HepG2 (cell line): ENCODE measurements around the gene JPH2. TPM values are rescaled to one million over a fixed set of nuclear protein-coding genes. Genes with fewer than 3 reads are reported as not detected.

Experiments used
- ATRX ChIP-seq: sonication (generic); formaldehyde crosslinking; IDR thresholded peaks from 2 replicates; pipeline ENCODE4 v1.4.0; 2020; ENCODE audit warnings: missing genetic modification reagents, borderline replicate concordance
- ERF ChIP-seq: IDR thresholded peaks from 2 replicates; pipeline ENCODE4 v1.6.1; 2018; ENCODE audit warnings: missing biosample characterization, missing genetic modification reagents
- FOXO1 ChIP-seq: sonication (generic); formaldehyde crosslinking; IDR thresholded peaks from 2 replicates; pipeline ENCODE4 v1.4.0; 2020; ENCODE audit warnings: missing genetic modification reagents
- GATAD2A ChIP-seq: IDR thresholded peaks from 2 replicates; pipeline ENCODE4 v1.6.1; 2016
- PLRG1 ChIP-seq: fragments of 450-650 bp; conservative IDR thresholded peaks from 2 replicates; pipeline ENCODE4 v1.6.1; 2016
- POLR2G ChIP-seq: fragments of 200-400 bp; formaldehyde crosslinking; IDR thresholded peaks from 2 replicates; pipeline ENCODE4 v1.6.1; 2018; ENCODE audit warnings: mild to moderate bottlenecking, low read depth, low read length, moderate library complexity
- PPARG ChIP-seq: conservative IDR thresholded peaks from 2 replicates; pipeline ENCODE4 v1.6.1; 2016; ENCODE audit warnings: missing biosample characterization, missing genetic modification reagents
- TARDBP ChIP-seq: sonication (generic); formaldehyde crosslinking; IDR thresholded peaks from 2 replicates; pipeline ENCODE4 v1.8.0; 2022; ENCODE audit warnings: mild to moderate bottlenecking, missing genetic modification reagents
- TOPORS ChIP-seq: sonication (generic); formaldehyde crosslinking; IDR thresholded peaks from 2 replicates; pipeline ENCODE4 v1.8.0; 2023; ENCODE audit warnings: mild to moderate bottlenecking, missing genetic modification reagents
- ZNF17 ChIP-seq: sonication (generic); formaldehyde crosslinking; IDR thresholded peaks from 2 replicates; pipeline ENCODE4 v1.5.0; 2020; ENCODE audit warnings: mild to moderate bottlenecking, missing genetic modification reagents
- ZNF235 ChIP-seq: sonication (generic); formaldehyde crosslinking; IDR thresholded peaks from 2 replicates; pipeline ENCODE4 v1.8.1; 2023; ENCODE audit warnings: mild to moderate bottlenecking, missing genetic modification reagents, borderline replicate concordance
- ZNF33B ChIP-seq: sonication (generic); formaldehyde crosslinking; IDR thresholded peaks from 2 replicates; pipeline ENCODE4 v1.5.1; 2020; ENCODE audit warnings: mild to moderate bottlenecking, missing genetic modification reagents
- ZNF547 ChIP-seq: sonication (generic); formaldehyde crosslinking; IDR thresholded peaks from 2 replicates; pipeline ENCODE4 v1.5.1; 2020; ENCODE audit warnings: mild to moderate bottlenecking, missing genetic modification reagents
- ZNF670 ChIP-seq: sonication (generic); formaldehyde crosslinking; IDR thresholded peaks from 2 replicates; pipeline ENCODE4 v1.8.0; 2022; ENCODE audit warnings: mild to moderate bottlenecking, missing genetic modification reagents, borderline replicate concordance
- ZNF772 ChIP-seq: sonication (generic); formaldehyde crosslinking; IDR thresholded peaks from 2 replicates; pipeline ENCODE4 v1.5.0; 2020; ENCODE audit warnings: mild to moderate bottlenecking, missing genetic modification reagents
- ZNF777 ChIP-seq: sonication (generic); formaldehyde crosslinking; IDR thresholded peaks from 2 replicates; pipeline ENCODE4 v1.4.0; 2020; ENCODE audit warnings: missing genetic modification reagents
- ZNF782 ChIP-seq: sonication (generic); formaldehyde crosslinking; IDR thresholded peaks from 2 replicates; pipeline ENCODE4 v1.4.0; 2020; ENCODE audit warnings: missing genetic modification reagents, mild to moderate bottlenecking, borderline replicate concordance
- ZNF83 ChIP-seq: sonication (generic); formaldehyde crosslinking; IDR thresholded peaks from 2 replicates; pipeline ENCODE4 v1.4.0; 2020; ENCODE audit warnings: missing genetic modification reagents, mild to moderate bottlenecking, borderline replicate concordance
- polyA plus RNA-seq, 8 experiments: library from polyadenylated mRNA; depleted of rRNA in 3 of 8; stranded (reverse) in 7 of 8; unstranded in 1 of 8; fragments of >200 nt; fragmentation: Illumina TruSeq in 4 of 8; extraction: Trizol in 4 of 8; gene quantifications; 2 replicates each; pipeline versions ENCODE4 v1.2.1 to v1.2.3, GENCODE V29; 2011 to 2016; ENCODE audit warnings: low read depth in 4 of 8, missing spikeins in 1 of 8, mixed read lengths in 1 of 8; ENCODE audit not compliant: insufficient read depth in 1 of 8
- total RNA-seq, 5 experiments: library from RNA; depleted of rRNA; stranded (reverse); fragments of >200 nt; fragmentation: Illumina TruSeq; extraction: Trizol; gene quantifications; 2 replicates each; pipeline ENCODE4 v1.2.3, GENCODE V29; 2016; ENCODE audit warnings: low read depth in 1 of 5
- TF ChIP-seq, protein P1 (sequence below), 2 experiments: sonication (generic) in 1 of 2; formaldehyde crosslinking in 1 of 2; IDR thresholded peaks; 2 replicates each; pipeline versions ENCODE4 v1.4.0 to v1.6.1; 2018 to 2020; ENCODE audit warnings: missing genetic modification reagents in 2 of 2, borderline replicate concordance in 1 of 2, low read depth in 1 of 2, mild to moderate bottlenecking in 1 of 2, missing biosample characterization in 1 of 2
- TF ChIP-seq, protein P2 (sequence below): sonication (generic); formaldehyde crosslinking; IDR thresholded peaks from 2 replicates; pipeline ENCODE4 v1.8.1; 2023; ENCODE audit warnings: mild to moderate bottlenecking, missing genetic modification reagents
- TF ChIP-seq, protein P3 (sequence below): sonication (generic); formaldehyde crosslinking; IDR thresholded peaks from 2 replicates; pipeline ENCODE4 v1.5.1; 2020; ENCODE audit warnings: mild to moderate bottlenecking, moderate library complexity, missing genetic modification reagents
- TF ChIP-seq, protein P4 (sequence below): sonication (generic); formaldehyde crosslinking; IDR thresholded peaks from 2 replicates; pipeline ENCODE4 v1.8.0; 2022; ENCODE audit warnings: low read depth, missing genetic modification reagents
- TF ChIP-seq, protein P5 (sequence below): sonication (generic); formaldehyde crosslinking; IDR thresholded peaks from 2 replicates; pipeline ENCODE4 v1.5.1; 2020; ENCODE audit warnings: missing genetic modification reagents, mild to moderate bottlenecking, borderline replicate concordance

JPH2 gene
- total and polyA plus RNA-seq, 2 of the 13 experiments (the other 11 are each of a cell fraction or from before 2014, with no cell fraction given) = 0.42 TPM; not detected in 1

DNA sequence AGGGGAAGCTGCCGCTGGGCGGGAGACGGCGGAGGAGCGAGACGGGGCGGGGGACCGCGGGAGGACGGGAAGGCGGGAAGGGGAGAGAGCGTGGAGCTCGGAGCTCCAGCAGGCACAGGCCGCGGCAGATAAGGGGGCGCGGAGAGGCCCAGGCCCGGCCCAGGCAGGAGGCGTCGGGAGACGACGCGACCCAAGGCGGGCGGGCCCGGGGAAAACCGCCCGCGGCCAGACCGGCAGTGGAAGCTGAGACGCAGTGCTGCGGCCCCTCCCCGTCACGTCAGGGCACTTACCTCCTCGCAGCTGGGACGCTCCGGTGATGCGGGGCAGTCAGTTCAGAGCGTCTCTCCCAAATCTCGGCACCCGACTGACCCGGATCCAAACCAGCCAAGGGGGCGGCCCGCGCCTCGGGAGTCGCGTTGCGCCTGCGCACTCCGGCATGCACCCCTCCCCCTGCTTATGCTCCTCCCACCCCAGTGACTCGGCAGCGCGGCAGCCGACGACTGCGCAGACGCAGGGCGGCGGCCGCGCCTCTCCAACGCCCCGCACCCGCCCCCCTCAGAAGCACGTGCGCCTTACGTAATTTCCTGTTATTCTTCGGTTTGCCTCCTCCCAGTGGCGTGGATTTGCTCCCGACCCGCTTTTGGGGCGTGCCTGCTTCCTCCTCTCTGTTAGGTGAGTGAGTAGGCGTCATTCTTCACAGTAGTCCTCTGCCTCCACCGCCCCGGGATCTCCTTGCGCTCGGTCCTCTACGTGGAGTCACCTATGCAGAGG, 23.6 kb upstream of the JPH2 start, which contains the start of gene OSER1 (continued):
- TF ChIP-seq ZNF235 (CRISPR knock-in tag) (no peak; the same call in 1 of the 2 replicates), FOXO1 (CRISPR knock-in tag) (peak; percentile 73), TOPORS (CRISPR knock-in tag) (peak; percentile 62; the same call in 1 of the 2 replicates), ZNF83 (CRISPR knock-in tag) (no peak), GATAD2A (CRISPR knock-in tag) (peak; percentile 84), ZNF33B (CRISPR knock-in tag) (no peak), ZNF547 (CRISPR knock-in tag) (0 out of 2 replicates have a peak, but pooled peaks have one; percentile 79), ERF (CRISPR knock-in tag) (peak; percentile 83), ZNF772 (peak; percentile 94), PPARG (CRISPR knock-in tag) (no peak), PLRG1 (no peak), ATRX (no peak), ZNF670 (peak; percentile 97), TARDBP (CRISPR knock-in tag) (peak; percentile 89), ZNF782 (CRISPR knock-in tag) (peak; percentile 89; the same call in 1 of the 2 replicates), ZNF17 (CRISPR knock-in tag) (no peak), POLR2G (peak; percentile 98), ZNF777 (CRISPR knock-in tag) (0 out of 2 replicates have a peak, but pooled peaks have one; percentile 14)
- TF ChIP-seq, protein P1, sequence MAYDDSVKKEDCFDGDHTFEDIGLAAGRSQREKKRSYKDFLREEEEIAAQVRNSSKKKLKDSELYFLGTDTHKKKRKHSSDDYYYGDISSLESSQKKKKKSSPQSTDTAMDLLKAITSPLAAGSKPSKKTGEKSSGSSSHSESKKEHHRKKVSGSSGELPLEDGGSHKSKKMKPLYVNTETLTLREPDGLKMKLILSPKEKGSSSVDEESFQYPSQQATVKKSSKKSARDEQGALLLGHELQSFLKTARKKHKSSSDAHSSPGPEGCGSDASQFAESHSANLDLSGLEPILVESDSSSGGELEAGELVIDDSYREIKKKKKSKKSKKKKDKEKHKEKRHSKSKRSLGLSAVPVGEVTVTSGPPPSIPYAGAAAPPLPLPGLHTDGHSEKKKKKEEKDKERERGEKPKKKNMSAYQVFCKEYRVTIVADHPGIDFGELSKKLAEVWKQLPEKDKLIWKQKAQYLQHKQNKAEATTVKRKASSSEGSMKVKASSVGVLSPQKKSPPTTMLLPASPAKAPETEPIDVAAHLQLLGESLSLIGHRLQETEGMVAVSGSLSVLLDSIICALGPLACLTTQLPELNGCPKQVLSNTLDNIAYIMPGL (CRISPR knock-in tag; IDR thresholded peaks at IDR 0.05; ENCODE audit: borderline replicate concordance in 1 of 2, low read depth in 1 of 2) = peak; percentile 40 to 76; a peak in 2 of 4 replicates
- TF ChIP-seq, protein P2, sequence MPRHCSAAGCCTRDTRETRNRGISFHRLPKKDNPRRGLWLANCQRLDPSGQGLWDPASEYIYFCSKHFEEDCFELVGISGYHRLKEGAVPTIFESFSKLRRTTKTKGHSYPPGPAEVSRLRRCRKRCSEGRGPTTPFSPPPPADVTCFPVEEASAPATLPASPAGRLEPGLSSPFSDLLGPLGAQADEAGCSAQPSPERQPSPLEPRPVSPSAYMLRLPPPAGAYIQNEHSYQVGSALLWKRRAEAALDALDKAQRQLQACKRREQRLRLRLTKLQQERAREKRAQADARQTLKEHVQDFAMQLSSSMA (CRISPR knock-in tag) = peak; percentile 20; the same call in 1 of the 2 replicates
- TF ChIP-seq, protein P3, sequence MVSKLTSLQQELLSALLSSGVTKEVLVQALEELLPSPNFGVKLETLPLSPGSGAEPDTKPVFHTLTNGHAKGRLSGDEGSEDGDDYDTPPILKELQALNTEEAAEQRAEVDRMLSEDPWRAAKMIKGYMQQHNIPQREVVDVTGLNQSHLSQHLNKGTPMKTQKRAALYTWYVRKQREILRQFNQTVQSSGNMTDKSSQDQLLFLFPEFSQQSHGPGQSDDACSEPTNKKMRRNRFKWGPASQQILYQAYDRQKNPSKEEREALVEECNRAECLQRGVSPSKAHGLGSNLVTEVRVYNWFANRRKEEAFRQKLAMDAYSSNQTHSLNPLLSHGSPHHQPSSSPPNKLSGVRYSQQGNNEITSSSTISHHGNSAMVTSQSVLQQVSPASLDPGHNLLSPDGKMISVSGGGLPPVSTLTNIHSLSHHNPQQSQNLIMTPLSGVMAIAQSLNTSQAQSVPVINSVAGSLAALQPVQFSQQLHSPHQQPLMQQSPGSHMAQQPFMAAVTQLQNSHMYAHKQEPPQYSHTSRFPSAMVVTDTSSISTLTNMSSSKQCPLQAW (CRISPR knock-in tag) = peak; percentile 96
- TF ChIP-seq, protein P4, sequence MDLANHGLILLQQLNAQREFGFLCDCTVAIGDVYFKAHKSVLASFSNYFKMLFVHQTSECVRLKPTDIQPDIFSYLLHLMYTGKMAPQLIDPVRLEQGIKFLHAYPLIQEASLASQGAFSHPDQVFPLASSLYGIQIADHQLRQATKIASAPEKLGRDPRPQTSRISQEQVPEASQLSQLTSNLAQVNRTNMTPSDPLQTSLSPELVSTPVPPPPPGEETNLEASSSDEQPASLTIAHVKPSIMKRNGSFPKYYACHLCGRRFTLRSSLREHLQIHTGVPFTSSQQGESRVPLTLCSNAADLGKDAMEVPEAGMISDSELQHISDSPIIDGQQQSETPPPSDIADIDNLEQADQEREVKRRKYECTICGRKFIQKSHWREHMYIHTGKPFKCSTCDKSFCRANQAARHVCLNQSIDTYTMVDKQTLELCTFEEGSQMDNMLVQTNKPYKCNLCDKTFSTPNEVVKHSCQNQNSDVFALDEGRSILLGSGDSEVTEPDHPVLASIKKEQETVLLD (CRISPR knock-in tag) = peak; percentile 81
- TF ChIP-seq, protein P5, sequence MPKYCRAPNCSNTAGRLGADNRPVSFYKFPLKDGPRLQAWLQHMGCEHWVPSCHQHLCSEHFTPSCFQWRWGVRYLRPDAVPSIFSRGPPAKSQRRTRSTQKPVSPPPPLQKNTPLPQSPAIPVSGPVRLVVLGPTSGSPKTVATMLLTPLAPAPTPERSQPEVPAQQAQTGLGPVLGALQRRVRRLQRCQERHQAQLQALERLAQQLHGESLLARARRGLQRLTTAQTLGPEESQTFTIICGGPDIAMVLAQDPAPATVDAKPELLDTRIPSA (CRISPR knock-in tag) = peak; percentile 99
